ENCODE data around the gene ZNF630.
"Not testable (repeated sequence)": the region's sequence is repeated elsewhere in the genome, so short reads cannot be mapped to it uniquely, and the experiment has no call there.

ZNF630 gene

DNA sequence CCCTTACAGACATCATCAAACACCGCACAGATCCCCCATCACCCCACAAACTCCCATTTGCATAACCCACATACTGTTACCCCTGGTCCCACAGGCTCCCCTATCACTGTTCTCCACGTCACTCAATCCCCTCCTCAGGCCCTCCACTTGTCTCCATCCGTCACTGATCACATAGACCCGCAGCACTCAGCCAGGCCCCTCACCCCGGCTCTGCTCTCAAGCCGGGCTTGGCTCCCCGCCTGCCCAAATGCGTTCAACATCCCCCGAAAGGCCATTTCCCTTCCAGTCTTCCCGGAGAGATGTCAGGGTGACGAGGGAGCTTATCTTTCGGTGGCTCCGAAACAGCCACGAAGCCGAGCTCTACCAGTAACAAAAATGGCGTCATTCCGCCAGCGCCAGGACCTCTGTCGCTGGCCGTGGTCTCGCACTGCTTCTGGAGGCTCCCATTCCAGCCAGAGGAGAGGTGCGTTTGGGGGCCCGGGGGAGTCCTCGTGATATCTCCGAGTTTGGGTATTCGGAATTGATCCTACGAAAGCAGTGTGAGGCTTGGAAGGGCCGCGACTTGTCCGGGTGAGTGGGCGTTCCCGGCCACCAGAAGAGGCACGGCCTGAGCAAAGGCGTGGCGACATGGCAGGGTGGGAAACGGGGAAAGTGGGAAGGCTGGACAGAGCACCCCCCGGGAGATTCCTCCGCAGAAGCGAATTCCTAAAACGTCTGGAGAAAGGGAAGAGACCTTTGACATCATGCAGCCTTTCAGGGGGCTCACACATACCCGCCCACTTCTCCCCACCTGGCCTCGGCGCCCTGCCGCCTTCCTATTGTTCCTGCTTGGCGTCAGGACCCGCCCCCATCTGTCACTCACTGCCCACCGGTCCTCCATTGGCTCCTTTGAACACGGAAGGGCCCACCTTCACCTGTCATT is at the start of gene ZNF630:
Gene ZNF630 (minus strand): TSS at position 577 of the 922 bp plus-strand sequence. CDS start 4,754 bp downstream, outside the sequence.
- peak; percentile 40 for DNase-seq

GRCh38 chrX:48107717-48108116 is 36.3 kb upstream of the ZNF630 start:
- no peak for DNase-seq

DNA sequence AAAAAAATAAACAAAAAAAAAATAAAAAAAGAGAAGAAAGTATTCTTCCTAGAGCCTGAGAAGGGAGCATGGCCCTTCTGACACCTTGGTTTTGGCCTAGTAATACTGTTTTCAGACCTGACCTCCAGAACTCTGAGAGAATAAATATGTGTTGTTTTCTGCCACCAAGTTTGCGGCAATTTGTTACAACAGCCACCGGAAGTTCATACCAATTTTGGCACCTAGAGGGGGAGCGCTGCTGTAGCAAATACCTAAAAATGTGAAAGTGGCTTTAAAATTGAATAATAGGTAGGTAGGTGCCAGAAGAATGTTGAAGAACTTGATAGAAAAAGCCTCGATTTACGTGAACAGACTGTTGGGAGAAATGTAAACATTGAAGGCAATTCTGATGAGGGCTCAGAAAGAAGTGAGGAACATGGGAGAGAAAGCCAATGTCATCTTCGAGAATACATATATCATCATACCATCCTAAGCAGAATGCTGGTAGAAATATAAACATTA is 31.5 kb upstream of the ZNF630 start:
- no peak for DNase-seq

DNA sequence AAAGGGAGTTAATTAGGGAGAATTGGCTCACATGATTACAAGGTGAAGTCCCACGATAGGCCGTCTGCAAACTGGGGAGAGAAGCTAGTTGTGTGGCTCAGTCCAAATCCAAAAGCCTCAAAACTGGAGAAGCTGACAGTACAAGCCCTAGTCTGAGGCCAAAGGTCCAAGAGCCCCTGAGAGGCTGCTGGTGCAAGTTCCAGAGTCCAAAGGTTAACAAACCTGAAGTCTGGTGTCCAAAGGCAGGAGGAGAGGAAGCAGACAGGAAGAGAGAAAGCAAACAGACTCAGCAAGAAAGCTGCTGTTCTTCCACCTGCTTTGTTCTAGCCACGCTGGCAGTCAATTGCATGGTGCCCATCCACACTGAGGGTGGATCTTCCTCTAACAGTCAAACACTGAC is 30.0 kb upstream of the ZNF630 start:
- no peak for DNase-seq

- DNase-seq, result not testable (repeated sequence)
Measured at GRCh38 chrX:48092558-48092957, 21.1 kb upstream of the ZNF630 start.

- no peak for DNase-seq
Measured at GRCh38 chrX:48090123-48090522, 18.7 kb upstream of the ZNF630 start.

- DNase-seq, result no peak
Measured at GRCh38 chrX:48086082-48086481, 14.6 kb upstream of the ZNF630 start.

GRCh38 chrX:48083706-48084105 is 12.3 kb upstream of the ZNF630 start:
- no peak for DNase-seq

GRCh38 chrX:48083212-48083611 is 11.8 kb upstream of the ZNF630 start:
- no peak for DNase-seq

GRCh38 chrX:48076343-48076742 is 4.9 kb upstream of the ZNF630 start:
- DNase-seq, result no peak

- no peak for DNase-seq
Measured at GRCh38 chrX:48071986-48072605, 656 bp upstream of the ZNF630 start.

GRCh38 chrX:48068096-48068887 is 3.1 kb downstream of the ZNF630 start:
- no peak for DNase-seq

GRCh38 chrX:48064261-48064660 is 7.2 kb downstream of the ZNF630 start:
- no peak for DNase-seq

- DNase-seq, result no peak
Measured at GRCh38 chrX:48059296-48059639, 12.2 kb downstream of the ZNF630 start.

DNA sequence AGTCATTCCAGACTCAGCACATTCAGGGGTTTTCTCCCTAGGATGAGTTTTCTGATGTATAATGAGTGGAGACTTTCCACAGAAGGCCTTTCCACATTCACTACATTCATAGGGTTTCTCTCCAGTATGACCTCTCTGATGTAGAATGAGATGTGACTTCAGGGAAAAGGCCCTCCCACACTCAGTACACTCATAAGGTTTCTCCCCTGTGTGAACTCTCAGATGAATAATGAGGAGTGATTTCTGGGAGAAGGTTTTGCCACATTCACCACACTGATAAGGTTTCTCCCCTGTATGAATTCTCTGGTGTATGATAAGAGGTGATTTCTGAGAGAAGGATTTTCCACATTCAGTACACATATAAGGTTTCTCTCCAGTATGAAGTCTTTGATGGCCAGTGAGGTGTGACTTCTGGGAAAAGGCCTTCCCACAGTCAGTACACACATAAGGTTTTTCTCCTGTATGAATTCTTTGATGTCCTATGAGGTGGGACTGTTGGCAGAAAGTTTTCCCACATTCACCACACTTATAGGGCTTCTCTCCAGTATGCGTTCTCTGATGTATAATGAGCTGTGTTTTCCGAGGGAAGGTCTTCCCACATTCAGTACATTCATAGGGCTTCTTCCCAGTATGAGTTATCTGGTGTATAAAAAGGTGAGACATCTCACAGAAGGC is 12.7 kb downstream of the ZNF630 start:
- DNase-seq, result no peak

DNA sequence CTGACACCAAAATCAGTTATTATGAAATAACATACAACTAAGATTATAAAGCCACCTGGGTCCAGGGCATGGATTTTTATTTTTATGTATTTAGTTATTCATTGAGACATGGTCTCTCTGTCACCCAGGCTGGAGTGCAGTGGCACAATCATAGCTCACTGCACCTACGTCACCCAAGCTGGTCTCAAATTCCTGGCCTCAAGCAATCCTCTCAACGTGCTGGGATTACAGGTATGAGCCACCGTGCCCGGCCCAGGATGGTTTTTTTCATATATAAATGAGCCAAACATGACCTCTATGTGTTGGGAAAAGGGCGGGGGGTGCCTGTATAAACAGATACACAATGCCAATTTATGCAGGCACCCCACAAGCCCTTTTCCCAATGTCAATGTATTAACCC is 24.6 kb downstream of the ZNF630 start:
- DNase-seq, result no peak

GRCh38 chrX:48045410-48046311 is 25.8 kb downstream of the ZNF630 start:
- no peak for DNase-seq

DNA sequence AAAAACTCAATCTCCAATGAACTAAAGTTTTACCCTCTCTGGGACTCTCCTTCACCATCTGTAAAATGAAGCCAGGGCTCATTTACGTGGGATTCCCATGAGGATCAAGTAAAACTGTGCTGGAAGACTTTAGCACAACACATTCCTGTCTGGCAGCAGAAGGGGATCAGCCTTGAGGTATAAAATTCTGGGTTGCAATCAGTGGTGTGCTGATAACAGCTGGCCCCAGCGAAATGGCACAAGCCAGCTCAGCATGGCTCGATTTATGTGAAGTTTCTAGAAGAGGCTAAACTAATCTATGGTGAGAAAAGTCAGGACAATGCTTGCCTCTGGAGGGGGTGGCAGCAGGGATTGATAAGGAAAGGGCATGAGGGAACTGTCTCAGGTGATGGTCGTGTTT is 28.4 kb downstream of the ZNF630 start:
- no peak for DNase-seq

- DNase-seq, result no peak
Measured at GRCh38 chrX:48035891-48036290, 35.5 kb downstream of the ZNF630 start.

GRCh38 chrX:48030641-48031173 is 40.7 kb downstream of the ZNF630 start:
- DNase-seq, result not testable (repeated sequence)

DNA sequence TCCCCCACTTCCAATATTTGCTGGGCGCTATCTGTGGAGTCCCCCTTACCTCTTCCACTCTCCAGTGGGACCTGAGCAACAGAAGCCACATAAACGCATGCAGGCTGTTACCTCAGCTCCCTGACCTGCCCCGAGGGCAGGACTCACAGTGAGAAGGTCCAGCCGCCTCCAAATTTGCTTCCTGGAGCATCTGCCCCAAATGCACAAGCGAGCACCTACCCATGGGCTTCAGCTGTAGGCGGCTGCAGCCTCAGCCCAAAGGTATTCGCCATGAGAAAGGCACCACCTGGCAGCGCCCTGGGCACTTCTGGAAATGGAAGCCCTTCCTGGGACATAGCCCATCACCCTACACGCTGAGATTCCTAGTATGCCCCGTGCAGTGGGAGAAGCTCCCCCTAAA is 41.2 kb downstream of the ZNF630 start:
- no peak for DNase-seq
